BLaER1 treated with 17β-estradiol and CSF1 and Interleukin-3, amounts not matched to agents 10 nM and 100 nM (cell line): ENCODE measurements around the gene PIK3AP1.
A peak's percentile ranks its signal among the peaks of the same experiment; 100 is the strongest.

Experiments
- H3K27ac ChIP-seq, 11 experiments: shearing (Covaris generic); formaldehyde crosslinking; 2 replicates each; pipeline ENCODE4 v1.8.1; 2022
- H3K27me3 ChIP-seq, 11 experiments: shearing (Covaris generic); formaldehyde crosslinking; 2 replicates each; pipeline ENCODE4 v1.8.1; 2022
- H3K36me3 ChIP-seq, 11 experiments: shearing (Covaris generic); formaldehyde crosslinking; 2 replicates each; pipeline ENCODE4 v1.8.1; 2022
- H3K4me1 ChIP-seq, 10 experiments: shearing (Covaris generic); formaldehyde crosslinking; 2 replicates each; pipeline ENCODE4 v1.8.1; 2022
- H3K4me2 ChIP-seq, 11 experiments: shearing (Covaris generic); formaldehyde crosslinking; 2 replicates each; pipeline ENCODE4 v1.8.1; 2022
- H3K4me3 ChIP-seq, 10 experiments: shearing (Covaris generic); formaldehyde crosslinking; 2 replicates each; pipeline ENCODE4 v1.8.1; 2022
- H3K9ac ChIP-seq, 11 experiments: shearing (Covaris generic); formaldehyde crosslinking; 2 replicates each; pipeline ENCODE4 v1.8.1; 2022
- H3K9me3 ChIP-seq, 11 experiments: shearing (Covaris generic); formaldehyde crosslinking; replicated peaks in 1 of 11; 2 replicates each; pipeline ENCODE4 v1.8.1; 2022
- H4K20me1 ChIP-seq, 11 experiments: shearing (Covaris generic); formaldehyde crosslinking; 2 replicates each; pipeline ENCODE4 v1.8.1; 2022
- Cebpa-rat ChIP-seq, 11 experiments: shearing (Covaris generic); IDR thresholded peaks; 2 replicates each; pipeline ENCODE4 v1.8.1; 2022

PIK3AP1 gene

GRCh38 chr10:96642530-96642929 lies 77.8 kb downstream of the PIK3AP1 start:
- H3K36me3 ChIP-seq: peaks cover 90 to 100% (median 98%) of the 10 kb centered on the region in 11 experiments
- H3K27ac ChIP-seq: no peak overlapping the region; a peak in 2 of 22 replicates
- H3K9me3 ChIP-seq: no peaks in the 10 kb centered on the region
- peak overlapping the region in 5 of 11 experiments; percentile 6 to 97 (median 29); a peak in 5 of 22 replicates for H3K4me2 ChIP-seq
- TF ChIP-seq Cebpa-rat (IDR thresholded peaks at IDR 0.05): no peak
- peaks cover 59 to 77% (median 69%) of the 10 kb centered on the region in 10 experiments for H3K4me1 ChIP-seq
- peaks cover 14 to 99% (median 60%) of the 10 kb centered on the region in 11 experiments; a peak in 21 of 22 replicates for H4K20me1 ChIP-seq
- no peaks in the 10 kb centered on the region for H3K27me3 ChIP-seq
- 0 out of 22 replicates have a peak overlapping the region, but pooled peaks of 1 of the 11 experiments have one; percentile 5 for H3K9ac ChIP-seq
- H3K4me3 ChIP-seq: no peak overlapping the region

- peaks cover 14 to 99% (median 69%) of the 10 kb centered on the region in 11 experiments; a peak in 21 of 22 replicates for H4K20me1 ChIP-seq
- H3K4me3 ChIP-seq: no peak overlapping the region
- H3K27ac ChIP-seq: peak overlapping the region in 10 of 11 experiments; percentile 2 to 48 (median 21); a peak in 16 of 22 replicates
- no peaks in the 10 kb centered on the region for H3K27me3 ChIP-seq
- H3K9ac ChIP-seq: peak overlapping the region; percentile 4 to 66 (median 18); a peak in 14 of 22 replicates
- peak overlapping the region; percentile 20 to 57 (median 44); a peak in 21 of 22 replicates for H3K4me2 ChIP-seq
- peaks cover 54 to 70% (median 64%) of the 10 kb centered on the region in 10 experiments for H3K4me1 ChIP-seq
- TF ChIP-seq Cebpa-rat (IDR thresholded peaks at IDR 0.05): no peak
- no peaks in the 10 kb centered on the region for H3K9me3 ChIP-seq
- peaks cover 90 to 100% (median 98%) of the 10 kb centered on the region in 11 experiments for H3K36me3 ChIP-seq
These were observed 78.7 kb downstream of the PIK3AP1 start for GRCh38 chr10:96641396-96642295.

GRCh38 chr10:96639899-96640298 lies 80.4 kb downstream of the PIK3AP1 start:
- no peak overlapping the region; a peak in 1 of 22 replicates for H3K27ac ChIP-seq
- no peak overlapping the region for H3K4me3 ChIP-seq
- no peaks in the 10 kb centered on the region for H3K9me3 ChIP-seq
- H4K20me1 ChIP-seq: peaks cover 14 to 99% (median 72%) of the 10 kb centered on the region in 11 experiments; a peak in 21 of 22 replicates
- 0 out of 22 replicates have a peak overlapping the region, but pooled peaks of 2 of the 11 experiments have one; percentile 46 to 57 for H3K4me2 ChIP-seq
- H3K4me1 ChIP-seq: peaks cover 36 to 54% (median 49%) of the 10 kb centered on the region in 10 experiments
- peaks cover 92 to 100% (median 99%) of the 10 kb centered on the region in 11 experiments for H3K36me3 ChIP-seq
- H3K27me3 ChIP-seq: no peaks in the 10 kb centered on the region
- H3K9ac ChIP-seq: no peak overlapping the region
- TF ChIP-seq Cebpa-rat (IDR thresholded peaks at IDR 0.05): no peak

- H4K20me1 ChIP-seq: peaks cover 14 to 100% (median 72%) of the 10 kb centered on the region in 11 experiments; a peak in 21 of 22 replicates
- H3K9ac ChIP-seq: no peak overlapping the region
- H3K4me1 ChIP-seq: peaks cover 28 to 49% (median 40%) of the 10 kb centered on the region in 10 experiments
- no peaks in the 10 kb centered on the region for H3K27me3 ChIP-seq
- TF ChIP-seq Cebpa-rat (IDR thresholded peaks at IDR 0.05): no peak
- H3K9me3 ChIP-seq: no peaks in the 10 kb centered on the region
- H3K27ac ChIP-seq: no peak overlapping the region
- peaks cover 92 to 100% (median 99%) of the 10 kb centered on the region in 11 experiments for H3K36me3 ChIP-seq
- no peak overlapping the region for H3K4me3 ChIP-seq
- H3K4me2 ChIP-seq: no peak overlapping the region
These were observed 81.6 kb downstream of the PIK3AP1 start for GRCh38 chr10:96638696-96639095.

GRCh38 chr10:96638120-96638519 lies 82.2 kb downstream of the PIK3AP1 start:
- Histone ChIP-seq H3K4me2 (no peak overlapping the region), H3K9ac (no peak overlapping the region), H4K20me1 (peaks cover 14 to 100% (median 77%) of the 10 kb centered on the region in 11 experiments; a peak in 21 of 22 replicates), H3K27me3 (no peaks in the 10 kb centered on the region), H3K4me3 (no peak overlapping the region), H3K36me3 (peaks cover 92 to 100% (median 98%) of the 10 kb centered on the region in 11 experiments), H3K9me3 (no peaks in the 10 kb centered on the region), H3K27ac (no peak overlapping the region), H3K4me1 (peaks cover 22 to 43% (median 34%) of the 10 kb centered on the region in 10 experiments)
- TF ChIP-seq Cebpa-rat (IDR thresholded peaks at IDR 0.05): no peak

- Histone ChIP-seq H3K36me3 (peaks cover 94 to 100% (median 98%) of the 10 kb centered on the region in 11 experiments), H3K27ac (no peak overlapping the region), H3K27me3 (no peaks in the 10 kb centered on the region), H3K4me1 (peaks cover 18 to 39% (median 30%) of the 10 kb centered on the region in 10 experiments), H3K9me3 (no peaks in the 10 kb centered on the region), H3K9ac (no peak overlapping the region), H3K4me3 (no peak overlapping the region), H4K20me1 (peaks cover 14 to 100% (median 81%) of the 10 kb centered on the region in 11 experiments; a peak in 21 of 22 replicates), H3K4me2 (no peak overlapping the region)
- TF ChIP-seq Cebpa-rat (IDR thresholded peaks at IDR 0.05): 0 out of 22 replicates have a peak, but pooled peaks of 1 of the 11 experiments have one; percentile 26
These were observed 82.6 kb downstream of the PIK3AP1 start for GRCh38 chr10:96637709-96638108.

- no peaks in the 10 kb centered on the region for H3K9me3 ChIP-seq
- H3K27ac ChIP-seq: no peak overlapping the region
- peaks cover 96 to 100% (median 99%) of the 10 kb centered on the region in 11 experiments for H3K36me3 ChIP-seq
- peaks cover 9 to 100% (median 88%) of the 10 kb centered on the region in 11 experiments; a peak in 20 of 22 replicates for H4K20me1 ChIP-seq
- peaks cover 6 to 27% (median 19%) of the 10 kb centered on the region in 10 experiments for H3K4me1 ChIP-seq
- no peaks in the 10 kb centered on the region for H3K27me3 ChIP-seq
- no peak overlapping the region for H3K4me3 ChIP-seq
- 0 out of 22 replicates have a peak overlapping the region, but pooled peaks of 1 of the 11 experiments have one; percentile 2 for H3K9ac ChIP-seq
- no peak for TF ChIP-seq Cebpa-rat (IDR thresholded peaks at IDR 0.05)
- no peak overlapping the region for H3K4me2 ChIP-seq
These were observed 83.8 kb downstream of the PIK3AP1 start for GRCh38 chr10:96636551-96636950.

- Histone ChIP-seq H3K36me3 (peaks cover 97 to 100% (median 98%) of the 10 kb centered on the region in 11 experiments), H3K9me3 (no peaks in the 10 kb centered on the region), H3K9ac (no peak overlapping the region), H3K4me3 (no peak overlapping the region), H3K4me2 (no peak overlapping the region), H4K20me1 (peaks cover 6 to 99% (median 81%) of the 10 kb centered on the region in 11 experiments; a peak in 19 of 22 replicates), H3K4me1 (peaks cover 0 to 18% (median 5%) of the 10 kb centered on the region in 10 experiments; a peak in 7 of 20 replicates), H3K27ac (no peak overlapping the region), H3K27me3 (no peaks in the 10 kb centered on the region)
- no peak for TF ChIP-seq Cebpa-rat (IDR thresholded peaks at IDR 0.05)
These were observed 87.2 kb downstream of the PIK3AP1 start for GRCh38 chr10:96632974-96633710.
